ENCODE data around the gene API5.

API5 gene

GRCh38 chr11:43359422-43359818 lies 47.6 kb downstream of the API5 start:
- DNase-seq (ENCODE audit: low read depth): no peak

DNA sequence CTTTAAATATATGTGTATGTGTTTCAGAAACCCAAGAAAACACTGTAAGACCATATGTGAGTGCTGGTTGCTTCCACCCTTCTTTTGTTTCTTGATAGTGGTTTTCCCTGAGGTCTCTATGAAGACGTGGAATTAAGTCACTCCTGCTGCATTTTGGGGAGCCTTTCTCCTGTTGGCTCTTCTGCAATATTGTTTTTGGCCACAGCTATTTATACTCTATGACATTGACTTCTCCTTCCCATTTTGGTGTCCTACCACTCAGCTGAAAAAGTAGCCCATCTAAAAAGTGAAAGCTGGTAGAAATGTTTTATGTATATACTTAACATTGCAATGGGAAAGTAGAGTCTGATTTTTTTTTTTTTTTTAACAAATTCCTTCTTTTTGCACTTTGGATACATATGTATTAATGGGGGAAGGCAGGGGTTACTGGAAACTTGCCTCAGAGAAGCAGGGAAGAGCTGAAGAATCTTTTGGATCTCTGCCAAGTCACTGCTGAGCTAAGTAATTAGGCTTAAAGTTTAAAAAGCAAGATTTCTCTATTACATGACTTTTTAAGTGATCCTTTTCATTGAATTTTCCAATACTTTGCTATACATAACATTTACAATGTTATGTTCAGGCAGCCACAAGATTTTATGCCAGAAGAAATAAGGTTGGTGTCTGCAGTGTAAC lies 48.7 kb downstream of the API5 start:
- no peak for DNase-seq (ENCODE audit: low read depth)

DNA sequence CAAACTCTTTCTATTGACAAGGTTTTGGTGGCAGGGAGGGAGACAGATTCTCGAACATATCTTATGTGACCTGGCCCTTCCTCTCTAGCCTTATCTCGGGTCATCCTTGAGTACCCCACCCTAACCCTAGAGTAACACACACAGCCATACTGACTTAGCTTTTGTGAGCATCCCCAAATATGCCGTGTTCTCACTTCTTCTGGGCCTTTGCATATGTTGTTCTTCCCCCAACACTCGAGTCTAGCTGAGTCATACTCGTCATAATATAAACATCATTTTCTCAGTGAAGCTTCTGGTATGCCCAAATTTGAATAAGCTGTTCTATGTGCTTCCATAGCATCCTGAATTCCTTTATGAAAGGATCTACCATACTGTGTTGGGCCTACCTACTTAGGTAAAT lies 54.9 kb downstream of the API5 start:
- DNase-seq (ENCODE audit: low read depth): no peak

GRCh38 chr11:43367382-43368178 lies 55.8 kb downstream of the API5 start:
- DNase-seq (ENCODE audit: low read depth): no peak

DNA sequence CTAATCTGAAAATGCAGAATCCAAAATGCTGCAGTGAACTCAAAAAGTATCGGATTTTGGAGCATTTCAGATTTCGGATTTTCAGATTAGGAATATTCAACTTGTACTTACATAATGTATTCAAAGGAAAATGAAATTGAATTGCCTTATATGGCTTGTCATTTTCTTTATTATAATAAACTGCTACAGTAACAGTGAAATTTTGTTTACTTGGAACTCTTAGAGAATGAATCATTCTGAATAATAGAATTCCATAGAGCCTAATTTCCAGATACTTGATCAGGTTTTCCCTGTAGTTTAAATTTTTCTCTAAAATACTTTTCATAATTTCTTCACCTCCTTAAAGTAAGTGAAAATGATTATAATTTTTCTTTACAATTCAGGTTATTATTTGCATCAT lies 64.3 kb downstream of the API5 start:
- DNase-seq (ENCODE audit: low read depth): no peak

DNA sequence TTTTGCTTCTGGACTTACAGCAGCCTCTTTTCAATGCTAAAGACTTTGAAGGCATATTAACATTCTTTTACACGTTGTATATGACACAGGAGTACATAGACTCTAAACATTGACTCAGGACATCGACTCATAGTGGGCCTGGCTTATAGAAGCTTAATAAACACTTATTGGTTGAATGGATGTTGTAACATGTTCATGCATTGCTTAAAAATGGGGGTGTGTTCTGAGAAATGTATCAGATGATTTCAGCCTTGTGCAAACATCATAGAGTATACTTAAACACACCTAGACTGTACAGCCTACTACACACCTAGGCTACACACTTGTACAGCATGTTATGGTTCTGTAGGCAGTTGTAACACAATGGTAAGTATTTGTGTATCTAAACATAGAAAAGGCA lies 64.8 kb downstream of the API5 start:
- peak; percentile 57 for DNase-seq (ENCODE audit: low read depth)

- no peak for DNase-seq (ENCODE audit: low read depth)
Measured at GRCh38 chr11:43377389-43377788, 65.6 kb downstream of the API5 start.

DNA sequence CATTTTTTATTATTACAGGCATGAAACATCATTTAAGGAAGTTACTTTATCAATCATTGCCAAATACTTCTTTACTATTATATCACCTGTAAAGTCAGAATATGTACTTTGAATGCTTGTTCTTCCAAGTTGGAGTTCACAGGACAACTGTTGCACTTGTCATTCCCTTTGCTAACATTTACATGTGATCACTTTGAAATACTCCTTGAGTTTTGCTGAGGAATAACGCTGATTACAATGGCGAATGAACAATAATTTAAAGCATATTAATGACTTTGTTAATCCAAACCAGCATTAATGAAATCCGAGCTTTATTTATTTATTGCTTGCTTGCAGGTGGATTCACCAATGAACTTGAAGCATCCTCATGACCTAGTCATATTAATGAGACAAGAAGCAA lies 67.1 kb downstream of the API5 start:
- no peak for DNase-seq (ENCODE audit: low read depth)

- no peak for DNase-seq (ENCODE audit: low read depth)
Measured at GRCh38 chr11:43381802-43382201, 70.0 kb downstream of the API5 start.

DNA sequence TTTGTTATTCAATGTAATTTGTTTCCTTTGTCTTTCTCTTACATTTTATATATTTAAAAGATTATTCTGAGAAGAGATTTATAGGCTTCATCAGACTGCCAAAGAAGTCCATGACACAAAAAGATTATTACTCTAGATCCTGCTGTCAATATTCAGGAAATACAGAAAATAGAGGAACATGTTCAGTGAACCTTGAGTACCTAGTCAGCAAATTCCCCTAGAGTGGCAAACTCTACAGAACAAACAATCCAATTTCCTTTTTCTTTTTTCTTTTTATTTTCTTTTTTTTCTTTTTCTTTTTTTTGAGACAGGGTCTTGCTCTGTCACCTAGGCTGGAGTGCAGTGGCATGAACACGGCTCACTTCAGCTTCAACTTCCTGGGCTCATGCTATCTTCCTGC lies 70.8 kb downstream of the API5 start:
- DNase-seq (ENCODE audit: low read depth): no peak

- DNase-seq (ENCODE audit: low read depth): no peak
Measured at GRCh38 chr11:43384393-43384792, 72.6 kb downstream of the API5 start.

DNA sequence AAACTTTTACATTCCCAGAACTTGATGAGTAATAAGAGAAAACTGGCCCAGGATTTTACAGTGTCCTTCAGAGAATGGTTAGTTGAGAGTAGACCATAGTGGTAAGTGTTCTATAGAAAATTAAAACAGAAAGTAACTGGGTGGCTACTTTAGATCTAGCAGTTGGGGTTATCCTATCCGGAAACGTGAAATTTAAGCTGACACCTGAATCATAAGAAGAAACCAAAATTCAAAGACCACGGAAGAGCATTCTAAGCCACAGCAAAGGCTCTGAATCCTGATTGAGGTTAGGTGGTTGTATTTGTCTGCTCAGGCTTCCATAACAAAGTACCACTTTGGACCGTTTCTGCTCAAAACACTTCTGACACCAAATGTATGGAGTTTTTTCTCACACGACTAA lies 80.9 kb downstream of the API5 start:
- no peak for DNase-seq (ENCODE audit: low read depth)

- no peak for DNase-seq (ENCODE audit: low read depth)
Measured at GRCh38 chr11:43393765-43394355, 82.1 kb downstream of the API5 start.
